Tibial nerve (tissue), 4 donors: ENCODE measurements around the gene PLPP4. TPM values are rescaled to one million over a fixed set of nuclear protein-coding genes. Genes with fewer than 3 reads are reported as not detected.

ENCODE experiments used
- DNase-seq, 2 donors: peaks; one replicate each; pipeline ENCODE4 v3.0.0-alpha.2; 2019; ENCODE audit warnings: low spot score in 2 of 2
- H3K27ac ChIP-seq, 4 donors: fragments of 200-600 bp; sonication (generic) in 3 of 4; one replicate each; pipeline ENCODE4 v1.5.1; 2017 to 2019; ENCODE audit warnings: mild to moderate bottlenecking in 1 of 4
- H3K27me3 ChIP-seq, 2 donors: fragments of 200-600 bp; sonication (generic) in 1 of 2; one replicate each; pipeline versions ENCODE4 v1.5.1 to v1.6.0; 2017 to 2019
- H3K36me3 ChIP-seq, 3 donors: fragments of 200-600 bp; sonication (generic); one replicate each; pipeline ENCODE4 v1.5.1; 2018 to 2019
- H3K4me1 ChIP-seq, 4 donors: fragments of 200-600 bp; sonication (generic) in 3 of 4; one replicate each; pipeline ENCODE4 v1.5.1; 2017 to 2019
- H3K4me3 ChIP-seq, 4 donors: fragments of 200-600 bp; sonication (generic) in 3 of 4; one replicate each; pipeline ENCODE4 v1.5.1; 2017 to 2019; ENCODE audit warnings: mild to moderate bottlenecking in 1 of 4, moderate library complexity in 1 of 4
- H3K9me3 ChIP-seq, 4 donors: fragments of 200-600 bp; sonication (generic) in 3 of 4; one replicate each; pipeline ENCODE4 v1.5.1; 2017 to 2019
- CTCF ChIP-seq, 5 experiments: fragments of 200-600 bp in 3 of 5; fragments of 450-650 bp in 2 of 5; sonication (generic) in 3 of 5; IDR thresholded peaks; one replicate each; pipeline ENCODE4 v1.5.1; 2016 to 2019; ENCODE audit warnings: antibody characterized with exemption in 5 of 5, mild to moderate bottlenecking in 3 of 5, moderate library complexity in 2 of 5
- EP300 ChIP-seq, 2 donors: sonication (generic); formaldehyde crosslinking; IDR thresholded peaks; one replicate each; pipeline ENCODE4 v1.6.1; 2017; ENCODE audit warnings: antibody characterized with exemption in 2 of 2, mild to moderate bottlenecking in 1 of 2
- POLR2A ChIP-seq, 2 donors: fragments of 450-650 bp; IDR thresholded peaks; one replicate each; pipeline ENCODE4 v1.6.1; 2017; ENCODE audit warnings: antibody characterized with exemption in 2 of 2, mild to moderate bottlenecking in 2 of 2, moderate library complexity in 2 of 2
- WGBS, 2 donors: methylation state at CpG; one replicate each; pipeline ENCODE4 v1.1.5; 2018; 5-methylcytosine and 5-hydroxymethylcytosine counted together
- total RNA-seq, 4 donors: library from RNA; depleted of rRNA; stranded (reverse); fragments of >200 nt; gene quantifications; one replicate each; pipeline ENCODE4 v1.1.0, GENCODE V29; 2016

Gene PLPP4
- total RNA-seq, 4 donors from 2014 or later = not detected

- H3K27ac ChIP-seq = no peak overlapping the region
- H3K4me3 ChIP-seq = no peak overlapping the region
- no peaks in the 10 kb centered on the region for H3K36me3 ChIP-seq
- TF ChIP-seq CTCF (IDR thresholded peaks at IDR 0.05) = no peak
- TF ChIP-seq POLR2A (IDR thresholded peaks at IDR 0.05) = no peak
- no peak for TF ChIP-seq EP300 (IDR thresholded peaks at IDR 0.05)
- no peaks in the 10 kb centered on the region for H3K4me1 ChIP-seq
- no peaks in the 10 kb centered on the region for H3K27me3 ChIP-seq
- no peak for DNase-seq
- peaks cover 0 to 14% (median 0%) of the 10 kb centered on the region in 4 donors for H3K9me3 ChIP-seq
- 73 to 91% methylated on average over 1 of the region's 1 CpG for WGBS, 2 donors
Measured at GRCh38 chr10:120480848-120481247, 23.8 kb downstream of the PLPP4 start.

- Histone ChIP-seq H3K4me1 (no peaks in the 10 kb centered on the region), H3K27ac (no peak overlapping the region), H3K9me3 (peaks cover 0 to 14% (median 0%) of the 10 kb centered on the region in 4 donors), H3K4me3 (no peak overlapping the region), H3K36me3 (no peaks in the 10 kb centered on the region), H3K27me3 (no peaks in the 10 kb centered on the region)
- 71 to 72% methylated on average over 3 of the region's 3 CpGs for WGBS, 2 donors
- no peak for TF ChIP-seq CTCF (IDR thresholded peaks at IDR 0.05)
- no peak for TF ChIP-seq POLR2A (IDR thresholded peaks at IDR 0.05)
- TF ChIP-seq EP300 (IDR thresholded peaks at IDR 0.05) = no peak
- DNase-seq = no peak
Measured at GRCh38 chr10:120483006-120483405, 26.0 kb downstream of the PLPP4 start.

DNA sequence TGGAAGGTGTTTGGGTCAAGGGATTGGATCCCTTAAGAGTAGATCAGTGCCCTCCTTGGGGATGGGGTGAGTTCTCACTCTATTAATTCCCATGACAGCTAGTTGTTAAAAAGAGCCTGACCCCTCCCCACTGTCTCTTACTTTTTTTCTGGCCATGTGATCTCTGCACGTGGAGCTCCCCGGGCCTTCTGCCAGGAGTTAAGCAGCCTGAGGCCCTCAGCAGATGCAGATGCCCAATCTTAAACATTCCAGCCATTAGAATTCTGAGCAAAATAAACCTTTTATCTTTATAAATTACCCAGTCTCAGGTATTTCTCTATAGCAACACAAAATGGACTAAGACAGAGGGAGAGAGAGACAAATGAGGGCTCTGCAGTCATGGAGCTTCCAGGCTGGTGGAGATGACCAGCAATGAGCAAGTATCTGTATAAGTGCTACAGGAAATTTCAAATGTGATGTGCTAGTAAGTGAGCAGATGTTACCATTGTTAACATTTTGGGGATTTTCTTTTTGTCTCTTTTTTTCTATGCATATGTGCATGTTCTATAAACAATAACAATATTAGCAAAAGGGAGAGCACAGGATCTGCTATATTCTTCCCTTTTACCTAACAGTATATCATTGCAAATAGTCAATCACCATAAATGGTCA, 26.7 kb downstream of the PLPP4 start:
- TF ChIP-seq POLR2A (IDR thresholded peaks at IDR 0.05) (no peak), CTCF (IDR thresholded peaks at IDR 0.05) (no peak), EP300 (IDR thresholded peaks at IDR 0.05) (no peak)
- Histone ChIP-seq H3K4me3 (no peak overlapping the region), H3K27ac (no peak overlapping the region), H3K27me3 (no peaks in the 10 kb centered on the region), H3K4me1 (no peaks in the 10 kb centered on the region), H3K36me3 (no peaks in the 10 kb centered on the region), H3K9me3 (peaks cover 0 to 14% (median 0%) of the 10 kb centered on the region in 4 donors)
- WGBS, 2 donors = 36 to 47% methylated on average over 2 of the region's 2 CpGs
- no peak for DNase-seq

DNA sequence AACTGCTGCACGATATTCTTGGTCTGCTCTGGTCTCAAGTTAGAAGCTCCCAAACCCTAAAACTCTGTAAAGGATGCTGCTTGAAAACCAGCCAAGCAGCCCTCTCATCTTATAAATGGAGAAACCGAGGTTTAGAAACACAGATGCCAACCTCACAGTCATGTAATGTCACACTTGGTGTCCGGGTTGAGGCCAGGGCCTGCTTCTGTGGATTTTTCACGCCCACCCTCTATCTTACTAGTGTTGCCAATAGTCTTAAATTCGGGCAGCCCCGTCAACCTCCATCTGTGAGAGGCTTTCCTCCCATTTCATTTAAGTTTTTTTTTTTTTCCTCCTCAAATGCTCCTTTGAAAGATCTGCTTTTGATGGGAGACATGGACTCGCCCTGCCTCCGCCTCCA, 28.9 kb downstream of the PLPP4 start:
- Histone ChIP-seq H3K4me3 (no peak overlapping the region), H3K36me3 (no peaks in the 10 kb centered on the region), H3K27ac (no peak overlapping the region), H3K27me3 (no peaks in the 10 kb centered on the region), H3K4me1 (no peaks in the 10 kb centered on the region), H3K9me3 (peaks cover 0 to 14% (median 0%) of the 10 kb centered on the region in 4 donors)
- no peak for DNase-seq
- 86 to 91% methylated on average over 8 of the region's 8 CpGs for WGBS, 2 donors
- TF ChIP-seq POLR2A (IDR thresholded peaks at IDR 0.05) (no peak), EP300 (IDR thresholded peaks at IDR 0.05) (no peak), CTCF (IDR thresholded peaks at IDR 0.05) (no peak)

GRCh38 chr10:120486671-120487205, 29.7 kb downstream of the PLPP4 start:
- no peak for DNase-seq
- WGBS, 2 donors = 71 to 75% methylated on average over 6 of the region's 6 CpGs
- TF ChIP-seq CTCF (IDR thresholded peaks at IDR 0.05) (no peak), EP300 (IDR thresholded peaks at IDR 0.05) (no peak), POLR2A (IDR thresholded peaks at IDR 0.05) (no peak)
- no peaks in the 10 kb centered on the region for H3K36me3 ChIP-seq
- peaks cover 0 to 13% (median 0%) of the 10 kb centered on the region in 4 donors for H3K9me3 ChIP-seq
- H3K27ac ChIP-seq = no peak overlapping the region
- H3K4me1 ChIP-seq = no peaks in the 10 kb centered on the region
- no peak overlapping the region for H3K4me3 ChIP-seq
- H3K27me3 ChIP-seq = no peaks in the 10 kb centered on the region
